GM12875 (cell line): ENCODE results near the gene CYB5R4.

ENCODE experiments used
- H3K4me3 ChIP-seq: one replicate; pipeline ENCODE4 v1.5.1; 2011; ENCODE audit warnings: low read depth, low read length, control low read depth
- CTCF ChIP-seq: IDR thresholded peaks from 2 replicates; pipeline ENCODE4 v1.5.1; 2011; ENCODE audit warnings: low read depth, mild to moderate bottlenecking, control low read depth, inconsistent platforms, low read length, moderate library complexity, borderline replicate concordance; ENCODE audit not compliant: insufficient read depth

The CYB5R4 gene

GRCh38 chr6:83859410-83860358, at the start of gene CYB5R4:
Gene CYB5R4 (plus strand): TSS chr6:83859689. CDS start chr6:83859783, 94 bp downstream.
- TF ChIP-seq CTCF, result peak; percentile 52
- H3K4me3 ChIP-seq, result peak within 1 kb of the TSS; percentile 77

- no peak overlapping the region for H3K4me3 ChIP-seq
- no peak for TF ChIP-seq CTCF
Observed at GRCh38 chr6:83812595-83812994, 46.9 kb upstream of the CYB5R4 start.

- no peak for TF ChIP-seq CTCF
- no peak overlapping the region for H3K4me3 ChIP-seq
Observed at GRCh38 chr6:83815631-83816272, 43.7 kb upstream of the CYB5R4 start.

GRCh38 chr6:83822629-83823169, 36.8 kb upstream of the CYB5R4 start:
- no peak for TF ChIP-seq CTCF
- H3K4me3 ChIP-seq, result no peak overlapping the region

- no peak for TF ChIP-seq CTCF
- H3K4me3 ChIP-seq, result no peak overlapping the region
Observed at GRCh38 chr6:83824388-83824801, 35.1 kb upstream of the CYB5R4 start.

GRCh38 chr6:83824831-83825230, 34.7 kb upstream of the CYB5R4 start:
- no peak for TF ChIP-seq CTCF
- no peak overlapping the region for H3K4me3 ChIP-seq
